HG02840 (cell line): ENCODE data around the gene ZFHX3.

ENCODE experiments used
- ATAC-seq: cut with Tn5 transposase; IDR thresholded peaks from one replicate; pipeline ENCODE4 v1.9.1; 2021; ENCODE audit warnings: mild to moderate bottlenecking, moderate library complexity, moderate number of reproducible peaks; ENCODE audit not compliant: unreplicated experiment, low FRiP score

Gene ZFHX3

DNA sequence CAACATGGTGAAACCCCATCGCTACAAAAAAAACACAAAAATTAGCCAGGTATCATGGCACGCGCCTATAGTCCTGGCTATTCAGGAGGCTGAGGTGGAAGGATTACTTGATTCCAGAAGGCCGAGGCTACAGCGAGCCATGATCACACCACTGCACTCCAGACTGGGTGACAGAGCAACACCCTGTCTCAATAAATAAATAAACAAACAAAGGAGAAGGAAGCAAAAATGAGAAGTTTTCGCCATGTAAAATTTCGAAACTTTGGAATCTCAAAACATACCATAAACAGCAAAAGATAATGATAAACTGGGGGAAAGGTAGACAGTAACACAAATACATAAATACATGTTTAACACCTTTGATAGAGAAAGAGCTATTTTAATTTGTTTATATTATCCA lies 130.9 kb downstream of the ZFHX3 start:
- ATAC-seq, result no peak

- no peak for ATAC-seq
These were observed 132.6 kb downstream of the ZFHX3 start for GRCh38 chr16:72915331-72915730.

DNA sequence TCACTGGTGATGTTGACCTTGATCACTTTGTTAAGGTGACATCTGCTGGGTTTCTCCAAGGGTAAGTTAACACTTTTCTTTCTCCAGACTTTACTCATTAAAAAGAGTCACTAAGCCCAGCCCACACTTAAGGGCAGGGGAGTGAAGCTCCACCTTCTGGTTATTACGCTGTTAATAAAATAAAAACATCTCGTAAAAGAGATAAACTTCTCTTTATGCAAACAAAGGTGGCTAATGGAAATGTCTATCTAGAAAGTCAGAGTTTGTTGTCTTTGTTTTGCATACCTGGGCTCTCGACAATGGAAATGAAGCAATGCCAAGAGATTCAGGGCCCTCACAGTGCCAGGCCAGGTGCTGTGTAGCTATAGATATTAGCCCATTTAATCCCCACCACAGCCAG lies 134.4 kb downstream of the ZFHX3 start:
- ATAC-seq, result no peak

DNA sequence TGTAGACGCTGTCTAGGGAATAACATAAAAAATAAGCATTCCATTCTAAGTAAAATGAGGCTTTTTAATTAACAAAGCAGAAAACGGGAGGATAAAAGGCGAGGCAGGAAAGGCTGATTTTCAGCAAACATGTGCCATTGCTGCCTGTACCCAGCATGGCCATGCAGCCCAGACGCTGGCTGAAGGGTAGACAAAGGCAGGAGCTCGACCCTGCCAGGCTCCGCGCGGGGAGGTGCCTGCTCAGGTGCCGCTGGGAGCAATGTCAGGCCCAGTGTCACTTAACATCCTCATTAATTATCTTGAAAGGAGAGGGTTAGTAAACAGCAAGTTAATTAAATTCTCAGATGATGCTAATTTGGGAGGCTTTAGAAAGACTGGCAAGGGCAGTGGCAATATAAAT lies 136.0 kb downstream of the ZFHX3 start:
- ATAC-seq, result no peak

DNA sequence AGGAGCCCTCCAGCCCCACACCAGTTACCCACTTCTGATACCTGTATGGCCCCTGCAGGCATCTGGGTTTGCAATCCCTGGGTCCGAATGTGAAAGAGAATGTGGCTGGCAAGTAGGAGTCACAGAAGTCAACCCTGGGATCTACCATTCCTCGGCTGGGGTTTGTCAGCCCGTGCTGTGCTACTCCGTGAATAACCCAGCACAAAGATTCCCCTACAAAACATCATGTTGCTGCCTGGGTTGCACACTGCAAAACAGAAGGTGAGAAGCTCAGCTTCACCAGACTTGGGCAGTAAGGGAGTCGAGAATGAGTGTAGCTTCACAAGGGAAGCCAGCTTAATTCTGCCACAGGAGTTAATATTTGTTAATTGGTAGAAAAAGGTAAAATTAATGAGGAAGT lies 137.1 kb downstream of the ZFHX3 start:
- ATAC-seq, result no peak

GRCh38 chr16:72910381-72910780 lies 137.5 kb downstream of the ZFHX3 start:
- ATAC-seq, result no peak

DNA sequence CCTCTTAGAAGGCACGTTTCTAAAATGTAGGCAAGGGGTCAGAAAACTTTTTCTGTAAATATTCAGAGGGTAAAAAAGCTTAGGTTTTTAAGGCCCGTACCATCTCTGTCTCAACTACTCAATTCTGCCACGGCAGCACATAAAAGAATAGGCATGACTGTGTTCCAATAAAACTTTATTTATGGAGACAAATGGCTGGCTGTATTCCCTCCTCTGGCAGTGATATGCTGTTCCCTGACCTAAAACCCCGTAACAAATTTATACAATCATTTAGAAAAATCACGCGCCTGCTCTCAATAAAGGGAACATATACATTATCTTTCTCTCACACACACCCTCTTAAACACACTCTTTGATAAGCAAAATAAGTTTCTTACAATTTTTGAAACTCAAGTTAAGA lies 138.7 kb downstream of the ZFHX3 start:
- ATAC-seq, result no peak

- no peak for ATAC-seq
These were observed 139.4 kb downstream of the ZFHX3 start for GRCh38 chr16:72908362-72909167.

DNA sequence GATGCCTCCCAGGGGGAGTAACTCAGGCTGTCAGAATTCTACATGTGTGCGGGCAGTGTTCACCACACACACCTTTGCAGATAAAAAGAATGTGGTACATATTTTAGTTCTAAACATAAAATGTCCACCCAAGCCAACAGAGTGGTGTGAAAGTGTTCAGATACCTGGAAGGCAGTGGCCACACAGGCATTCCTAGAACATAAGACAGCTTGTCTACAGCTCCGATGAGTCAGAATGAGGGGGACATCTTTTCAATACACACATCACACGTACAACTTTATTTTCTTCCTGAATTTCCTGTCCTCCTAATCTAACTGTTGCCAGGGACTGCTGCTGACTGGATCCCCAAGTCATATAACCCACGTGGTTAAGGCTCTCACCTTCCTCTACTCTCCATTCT lies 142.3 kb downstream of the ZFHX3 start:
- no peak for ATAC-seq

GRCh38 chr16:72903176-72903575 lies 144.8 kb downstream of the ZFHX3 start:
- ATAC-seq, result no peak

DNA sequence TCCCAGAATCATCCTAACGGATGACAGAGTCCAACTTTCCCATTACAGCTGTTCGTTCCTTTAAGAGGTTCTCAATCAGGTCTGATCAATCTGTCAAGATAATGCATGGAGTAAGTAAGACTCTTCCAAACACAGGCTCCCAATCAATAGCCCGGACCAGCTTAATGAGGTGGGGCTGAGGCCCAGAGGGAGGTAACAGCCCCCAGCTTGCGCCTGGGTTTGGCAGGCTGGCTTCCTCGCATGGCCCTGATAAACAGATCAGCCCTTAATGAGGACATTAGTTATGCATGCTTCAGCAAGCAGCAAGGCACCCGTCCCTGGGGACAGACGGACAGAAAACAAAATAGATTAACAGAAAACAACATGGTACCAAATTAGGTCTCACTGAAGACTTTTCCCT lies 145.7 kb downstream of the ZFHX3 start:
- ATAC-seq, result no peak

GRCh38 chr16:72901000-72901627 lies 146.8 kb downstream of the ZFHX3 start:
- ATAC-seq, result no peak

DNA sequence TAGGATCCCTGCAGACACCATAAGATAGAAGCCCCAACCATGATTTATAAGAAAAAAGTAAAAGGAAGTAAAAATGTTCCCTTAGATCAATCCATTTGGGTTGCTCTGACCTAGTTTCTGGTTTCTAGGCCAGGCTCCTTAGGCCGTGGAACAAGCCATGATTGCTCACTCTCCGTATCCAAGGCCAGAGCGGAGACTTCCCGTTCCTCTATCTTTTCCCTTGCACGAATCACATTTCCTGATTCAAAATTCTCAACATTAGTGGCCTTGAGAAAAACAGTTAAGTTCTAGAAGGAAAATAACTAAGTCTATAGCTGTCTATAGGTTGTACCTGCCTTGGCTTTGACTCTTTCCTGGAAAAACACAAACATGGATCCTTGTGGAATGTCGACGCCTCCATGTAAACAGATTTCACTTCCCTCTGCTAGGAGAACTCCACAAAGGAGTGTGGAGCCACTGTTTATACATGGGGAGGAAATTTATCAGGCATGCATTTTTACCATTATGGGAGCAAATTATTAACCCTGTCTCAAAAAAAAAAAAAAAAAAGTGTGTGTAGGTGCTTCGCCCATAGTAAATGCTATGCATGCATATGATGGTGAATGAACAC lies 149.6 kb downstream of the ZFHX3 start:
- ATAC-seq, result no peak

DNA sequence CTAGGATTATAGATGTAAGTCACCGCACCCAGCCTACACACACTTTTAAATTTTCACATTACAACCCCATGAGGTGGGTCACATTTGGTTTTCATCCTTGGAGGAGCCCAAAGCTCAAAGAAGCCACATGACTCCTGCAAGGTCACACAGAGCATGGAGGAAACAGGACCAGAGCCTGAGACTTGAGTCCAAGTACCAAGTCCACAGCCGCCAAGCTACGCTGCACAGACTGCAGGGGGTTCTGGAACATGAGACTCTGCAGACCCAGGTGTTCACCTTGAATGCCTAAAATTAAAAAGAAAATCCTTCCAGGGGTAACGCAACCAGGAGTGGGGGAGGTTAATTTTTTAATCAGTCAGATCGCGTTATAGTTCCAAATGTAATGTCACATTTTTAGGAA lies 150.2 kb downstream of the ZFHX3 start:
- ATAC-seq, result no peak

GRCh38 chr16:72896485-72897118 lies 151.3 kb downstream of the ZFHX3 start:
- ATAC-seq, result no peak

DNA sequence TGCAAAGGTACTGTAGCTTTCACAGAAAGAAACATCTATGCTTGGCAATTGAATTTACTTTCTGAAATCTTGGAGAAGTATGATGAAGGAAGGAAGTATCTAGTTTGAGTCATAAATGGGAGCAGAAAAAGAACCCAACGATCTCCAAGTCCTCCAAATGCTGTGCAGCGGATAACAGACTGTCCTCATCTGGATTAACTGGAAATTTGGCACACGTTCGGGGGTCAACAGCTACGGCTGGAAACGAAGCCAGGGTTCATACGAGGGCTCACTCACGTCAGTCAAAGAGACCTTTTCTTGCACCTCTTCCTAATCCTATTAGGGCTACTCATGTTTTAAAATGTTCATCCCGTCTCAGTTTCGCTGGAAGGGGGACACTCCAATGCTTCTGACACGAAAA lies 152.0 kb downstream of the ZFHX3 start:
- no peak for ATAC-seq

DNA sequence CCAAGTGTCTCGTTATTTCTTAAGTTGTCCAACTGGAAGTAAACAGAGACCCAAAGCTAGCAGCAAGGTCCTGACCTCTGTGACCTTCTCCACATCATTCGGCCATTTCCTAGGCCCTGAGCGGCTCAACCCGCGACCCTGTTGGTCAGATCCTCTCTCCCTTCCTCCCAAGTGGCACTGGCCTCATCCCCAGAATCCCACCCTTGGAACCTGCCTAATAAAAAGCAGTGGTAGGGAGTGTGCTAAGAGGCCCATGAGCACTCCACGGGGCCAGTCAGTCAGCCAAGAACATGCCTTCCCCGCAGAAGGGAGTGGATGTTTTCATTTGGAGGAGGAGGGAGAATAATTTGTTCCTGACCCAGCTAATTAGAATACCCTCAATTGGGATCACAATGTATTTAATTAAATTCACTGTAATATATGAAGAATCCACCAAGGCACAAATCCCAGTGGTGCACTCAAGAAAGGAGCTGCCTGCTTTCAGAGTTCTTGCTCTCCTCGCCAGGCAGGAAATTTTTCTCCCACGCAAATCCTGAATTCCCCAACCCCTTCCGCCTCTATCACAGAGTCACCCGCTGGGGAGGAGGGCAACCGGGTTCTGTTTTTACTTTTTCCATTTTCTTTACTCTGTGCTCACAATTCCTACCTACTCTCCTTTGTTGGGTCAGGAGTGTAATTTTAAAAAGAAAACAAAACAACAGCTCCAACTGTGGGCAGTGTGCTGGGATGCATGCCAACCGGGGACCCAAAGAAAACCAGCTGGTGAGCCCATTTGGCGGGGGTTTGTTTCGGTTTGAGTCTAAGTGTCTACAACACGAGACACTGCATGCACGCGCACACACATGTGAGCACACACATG lies 153.4 kb downstream of the ZFHX3 start:
- no peak for ATAC-seq

DNA sequence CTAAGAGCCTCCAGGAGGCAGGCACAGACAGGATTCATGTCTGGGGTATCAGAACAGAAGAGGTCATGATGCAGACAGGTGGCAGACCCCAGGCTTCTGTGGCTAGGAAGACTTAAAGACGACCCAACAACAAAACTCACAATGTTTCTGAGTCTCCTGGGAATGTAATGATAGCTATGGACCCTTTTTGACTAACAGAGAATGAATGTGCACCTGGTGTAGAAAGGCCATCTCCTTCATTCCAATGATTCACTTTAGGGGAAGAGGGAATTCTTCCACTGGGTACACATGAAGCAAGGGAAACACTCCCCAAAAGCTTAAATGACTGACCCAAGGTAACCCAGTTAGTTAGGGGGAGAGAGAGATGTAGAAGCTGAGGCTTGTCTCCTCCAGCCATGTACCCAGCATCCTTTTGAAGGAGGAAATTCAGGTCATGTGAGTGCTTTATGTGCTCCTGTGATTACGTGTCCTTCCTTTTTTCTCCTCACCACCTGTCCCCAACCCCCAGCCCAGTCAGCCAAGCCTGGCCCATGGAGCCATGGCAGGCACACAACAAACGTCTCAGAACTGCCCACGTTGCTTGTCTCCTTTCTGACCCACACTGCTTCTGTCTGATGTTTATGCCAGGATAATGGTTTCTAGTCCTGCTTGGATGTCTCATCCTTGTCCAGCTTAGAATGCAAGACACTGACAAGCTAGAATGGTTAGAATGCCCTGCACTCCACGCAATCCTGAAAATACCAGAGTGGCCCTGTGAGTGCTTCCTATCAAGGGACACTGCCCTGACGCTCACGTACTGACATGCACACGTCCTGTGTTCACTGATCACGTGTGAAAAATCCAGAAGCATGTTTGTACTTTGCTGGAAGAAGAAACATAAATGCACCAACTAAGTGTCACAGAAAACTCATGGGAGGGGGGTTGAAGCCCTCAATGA lies 156.4 kb downstream of the ZFHX3 start:
- ATAC-seq, result no peak

- no peak for ATAC-seq
These were observed 157.3 kb downstream of the ZFHX3 start for GRCh38 chr16:72890587-72890986.
